HCT116 (cell line): Measurements from ENCODE around the gene SNF8.

Experiments
- EZH2 ChIP-seq: fragments of 200-600 bp; sonication (generic); IDR thresholded peaks from 2 replicates; pipeline ENCODE4 v1.6.1; 2017; ENCODE audit warnings: antibody characterized with exemption, mixed run types
- YY1 ChIP-seq: IDR thresholded peaks from 2 replicates; pipeline ENCODE4 v1.6.1; 2011; ENCODE audit warnings: low read length, low read depth, moderate library complexity, mild to moderate bottlenecking; ENCODE audit not compliant: insufficient replicate concordance; ENCODE audit errors: extremely low read depth
- TF ChIP-seq, protein P1 (sequence below): IDR thresholded peaks from 2 replicates; pipeline ENCODE4 v1.6.1; 2012
- TF ChIP-seq, protein P2 (sequence below), 3 experiments: fragments of 200-600 bp in 1 of 3; sonication (generic) in 1 of 3; IDR thresholded peaks in 2 of 3; conservative IDR thresholded peaks in 1 of 3; 2 replicates each; pipeline ENCODE4 v1.5.1; 2012 to 2017; ENCODE audit warnings: low read depth in 2 of 3, low read length in 2 of 3, antibody characterized with exemption in 1 of 3, borderline replicate concordance in 1 of 3, control low read depth in 1 of 3, mild to moderate bottlenecking in 1 of 3, mixed read lengths in 1 of 3, mixed run types in 1 of 3, moderate library complexity in 1 of 3; ENCODE audit not compliant: insufficient read depth in 1 of 3
- TF ChIP-seq, protein P3 (sequence below): IDR thresholded peaks from 2 replicates; pipeline ENCODE4 v1.6.1; 2012; ENCODE audit warnings: low read depth

DNA sequence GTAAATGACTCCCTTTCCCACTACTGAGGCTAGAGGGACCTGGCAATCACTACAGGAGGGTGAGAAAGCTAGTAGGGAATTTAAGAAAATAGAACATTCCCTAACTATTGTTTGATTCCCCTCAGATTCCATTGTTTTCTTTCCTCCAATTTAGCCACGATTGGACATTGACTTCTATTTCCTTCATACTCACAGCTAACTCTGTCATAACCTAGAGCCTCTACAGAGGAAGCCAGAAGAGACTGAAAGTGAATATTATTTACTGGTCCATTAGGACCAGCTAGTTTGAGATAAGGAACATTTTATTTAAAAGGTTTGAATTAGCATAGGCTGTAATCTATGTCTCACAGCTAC lies 14.9 kb downstream of the SNF8 start:
- TF ChIP-seq, protein P1, sequence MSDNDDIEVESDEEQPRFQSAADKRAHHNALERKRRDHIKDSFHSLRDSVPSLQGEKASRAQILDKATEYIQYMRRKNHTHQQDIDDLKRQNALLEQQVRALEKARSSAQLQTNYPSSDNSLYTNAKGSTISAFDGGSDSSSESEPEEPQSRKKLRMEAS = no peak
- TF ChIP-seq, protein P2, sequence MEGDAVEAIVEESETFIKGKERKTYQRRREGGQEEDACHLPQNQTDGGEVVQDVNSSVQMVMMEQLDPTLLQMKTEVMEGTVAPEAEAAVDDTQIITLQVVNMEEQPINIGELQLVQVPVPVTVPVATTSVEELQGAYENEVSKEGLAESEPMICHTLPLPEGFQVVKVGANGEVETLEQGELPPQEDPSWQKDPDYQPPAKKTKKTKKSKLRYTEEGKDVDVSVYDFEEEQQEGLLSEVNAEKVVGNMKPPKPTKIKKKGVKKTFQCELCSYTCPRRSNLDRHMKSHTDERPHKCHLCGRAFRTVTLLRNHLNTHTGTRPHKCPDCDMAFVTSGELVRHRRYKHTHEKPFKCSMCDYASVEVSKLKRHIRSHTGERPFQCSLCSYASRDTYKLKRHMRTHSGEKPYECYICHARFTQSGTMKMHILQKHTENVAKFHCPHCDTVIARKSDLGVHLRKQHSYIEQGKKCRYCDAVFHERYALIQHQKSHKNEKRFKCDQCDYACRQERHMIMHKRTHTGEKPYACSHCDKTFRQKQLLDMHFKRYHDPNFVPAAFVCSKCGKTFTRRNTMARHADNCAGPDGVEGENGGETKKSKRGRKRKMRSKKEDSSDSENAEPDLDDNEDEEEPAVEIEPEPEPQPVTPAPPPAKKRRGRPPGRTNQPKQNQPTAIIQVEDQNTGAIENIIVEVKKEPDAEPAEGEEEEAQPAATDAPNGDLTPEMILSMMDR (IDR thresholded peaks at IDR 0.05 in 2 of 3, conservative IDR thresholded peaks at IDR 0.05 in 1 of 3; ENCODE audit: borderline replicate concordance in 1 of 3, insufficient read depth in 1 of 3, low read depth in 2 of 3, low read length in 2 of 3) = no peak
- TF ChIP-seq YY1 (no peak), EZH2 (no peak)
- TF ChIP-seq, protein P3, sequence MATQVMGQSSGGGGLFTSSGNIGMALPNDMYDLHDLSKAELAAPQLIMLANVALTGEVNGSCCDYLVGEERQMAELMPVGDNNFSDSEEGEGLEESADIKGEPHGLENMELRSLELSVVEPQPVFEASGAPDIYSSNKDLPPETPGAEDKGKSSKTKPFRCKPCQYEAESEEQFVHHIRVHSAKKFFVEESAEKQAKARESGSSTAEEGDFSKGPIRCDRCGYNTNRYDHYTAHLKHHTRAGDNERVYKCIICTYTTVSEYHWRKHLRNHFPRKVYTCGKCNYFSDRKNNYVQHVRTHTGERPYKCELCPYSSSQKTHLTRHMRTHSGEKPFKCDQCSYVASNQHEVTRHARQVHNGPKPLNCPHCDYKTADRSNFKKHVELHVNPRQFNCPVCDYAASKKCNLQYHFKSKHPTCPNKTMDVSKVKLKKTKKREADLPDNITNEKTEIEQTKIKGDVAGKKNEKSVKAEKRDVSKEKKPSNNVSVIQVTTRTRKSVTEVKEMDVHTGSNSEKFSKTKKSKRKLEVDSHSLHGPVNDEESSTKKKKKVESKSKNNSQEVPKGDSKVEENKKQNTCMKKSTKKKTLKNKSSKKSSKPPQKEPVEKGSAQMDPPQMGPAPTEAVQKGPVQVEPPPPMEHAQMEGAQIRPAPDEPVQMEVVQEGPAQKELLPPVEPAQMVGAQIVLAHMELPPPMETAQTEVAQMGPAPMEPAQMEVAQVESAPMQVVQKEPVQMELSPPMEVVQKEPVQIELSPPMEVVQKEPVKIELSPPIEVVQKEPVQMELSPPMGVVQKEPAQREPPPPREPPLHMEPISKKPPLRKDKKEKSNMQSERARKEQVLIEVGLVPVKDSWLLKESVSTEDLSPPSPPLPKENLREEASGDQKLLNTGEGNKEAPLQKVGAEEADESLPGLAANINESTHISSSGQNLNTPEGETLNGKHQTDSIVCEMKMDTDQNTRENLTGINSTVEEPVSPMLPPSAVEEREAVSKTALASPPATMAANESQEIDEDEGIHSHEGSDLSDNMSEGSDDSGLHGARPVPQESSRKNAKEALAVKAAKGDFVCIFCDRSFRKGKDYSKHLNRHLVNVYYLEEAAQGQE = no peak
